GM19467 (cell line): ENCODE data around the gene SIGLEC9.

Source experiments
- ATAC-seq: cut with Tn5 transposase; IDR thresholded peaks from one replicate; pipeline ENCODE4 v1.9.1; 2021; ENCODE audit warnings: mild to moderate bottlenecking, moderate library complexity; ENCODE audit not compliant: unreplicated experiment

Gene SIGLEC9

DNA sequence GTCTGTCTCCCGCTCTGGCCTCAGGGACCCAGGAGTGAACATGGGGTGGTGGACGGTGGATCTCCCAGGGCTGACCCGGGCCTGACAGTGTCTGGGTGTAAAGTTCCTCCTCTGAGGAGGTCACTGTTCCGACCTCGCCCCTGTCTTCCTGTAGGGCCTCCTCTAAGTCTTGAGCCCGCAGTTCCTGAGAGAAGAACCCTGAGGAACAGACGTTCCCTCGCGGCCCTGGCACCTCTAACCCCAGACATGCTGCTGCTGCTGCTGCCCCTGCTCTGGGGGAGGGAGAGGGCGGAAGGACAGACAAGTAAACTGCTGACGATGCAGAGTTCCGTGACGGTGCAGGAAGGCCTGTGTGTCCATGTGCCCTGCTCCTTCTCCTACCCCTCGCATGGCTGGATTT, at the start of gene SIGLEC9:
Gene SIGLEC9, plus strand, starts transcription at position 178 of the 400 bp plus-strand sequence. Its CDS starts 69 bp downstream, at position 247.
- no peak for ATAC-seq

DNA sequence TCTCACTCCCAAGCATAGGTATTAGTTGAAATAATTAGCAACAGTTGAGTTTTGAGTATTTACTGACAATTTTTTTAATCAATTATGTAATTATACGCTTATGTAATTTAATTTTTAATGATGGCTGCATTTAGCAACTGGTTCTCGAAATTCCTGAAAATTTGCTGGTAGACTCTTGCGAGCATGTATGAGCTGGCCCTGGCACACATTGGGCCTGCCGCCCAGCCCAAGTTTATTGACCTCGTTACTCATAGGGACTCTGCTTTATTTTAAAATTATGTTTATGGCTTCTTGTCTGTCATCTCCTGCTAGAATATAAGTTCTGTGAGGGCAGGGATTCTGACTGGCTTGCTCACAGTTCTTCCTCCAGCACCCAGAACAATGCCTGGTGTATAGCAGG, 48.7 kb upstream of the SIGLEC9 start:
- no peak for ATAC-seq

DNA sequence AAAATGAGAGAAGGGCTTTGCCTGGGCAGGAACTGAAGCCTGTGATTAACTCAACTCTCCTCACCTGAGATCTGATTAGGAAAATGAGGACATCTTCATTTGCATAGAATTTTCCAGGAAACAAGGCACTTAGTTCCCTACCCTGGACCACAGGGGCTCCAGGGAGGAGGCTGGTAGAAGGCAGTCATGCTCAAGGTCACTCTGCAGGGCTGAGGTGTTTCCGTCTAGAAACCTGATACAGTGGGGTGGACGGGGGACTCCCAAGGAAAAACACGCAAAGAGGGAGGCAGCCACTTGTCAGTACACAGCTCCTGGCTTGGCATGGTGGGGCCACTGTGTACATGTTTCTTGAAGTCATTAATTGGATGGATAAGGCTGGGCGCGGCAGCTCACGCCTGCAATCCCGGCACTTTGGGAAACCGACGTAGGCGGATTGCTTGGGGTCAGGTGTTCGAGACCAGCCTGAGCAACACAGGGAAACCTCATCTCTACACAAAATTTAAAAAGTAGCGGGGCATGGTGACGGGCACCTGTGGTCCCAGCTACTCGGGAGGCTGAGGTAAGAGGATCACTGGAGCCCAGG, 48.0 kb upstream of the SIGLEC9 start:
- no peak for ATAC-seq

DNA sequence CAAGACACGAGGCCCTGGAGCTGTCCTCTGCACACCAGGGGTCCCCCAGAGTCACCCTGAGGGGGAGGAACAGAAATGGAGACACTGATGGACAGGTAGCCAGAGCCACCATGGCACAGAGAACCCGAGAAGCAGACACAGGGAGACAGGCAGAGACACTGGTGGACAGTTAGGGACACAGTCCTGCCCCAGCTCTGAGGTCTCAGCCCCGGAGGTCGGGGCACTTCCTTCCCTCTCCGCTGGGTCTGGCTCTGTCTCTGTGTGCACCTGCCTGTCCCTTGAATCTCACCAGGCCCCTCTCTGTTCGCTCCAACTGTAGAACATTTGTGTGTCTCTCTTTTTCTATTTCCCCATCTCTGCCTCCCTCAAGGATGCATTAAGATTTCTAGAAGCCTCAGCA, 46.6 kb upstream of the SIGLEC9 start:
- no peak for ATAC-seq

DNA sequence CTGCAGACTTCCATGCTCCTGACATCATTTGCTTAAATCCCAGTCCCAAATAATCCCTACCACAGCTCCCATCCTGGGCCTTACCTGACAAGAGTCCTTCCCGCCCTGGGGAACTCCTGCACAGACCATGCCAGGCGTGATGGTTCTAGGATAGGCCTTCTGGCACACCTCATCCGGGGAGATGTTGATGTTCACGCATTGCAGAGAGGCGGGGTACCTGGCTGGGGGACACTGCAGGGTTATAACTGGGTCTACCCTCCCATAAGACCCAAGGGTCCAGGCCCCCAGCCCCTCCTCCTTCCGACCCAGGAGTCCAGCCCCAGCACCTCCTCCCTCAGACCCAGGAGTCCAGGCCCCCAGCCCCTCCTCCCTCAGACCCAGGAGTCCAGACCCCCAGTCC, 46.0 kb upstream of the SIGLEC9 start:
- ATAC-seq = no peak

DNA sequence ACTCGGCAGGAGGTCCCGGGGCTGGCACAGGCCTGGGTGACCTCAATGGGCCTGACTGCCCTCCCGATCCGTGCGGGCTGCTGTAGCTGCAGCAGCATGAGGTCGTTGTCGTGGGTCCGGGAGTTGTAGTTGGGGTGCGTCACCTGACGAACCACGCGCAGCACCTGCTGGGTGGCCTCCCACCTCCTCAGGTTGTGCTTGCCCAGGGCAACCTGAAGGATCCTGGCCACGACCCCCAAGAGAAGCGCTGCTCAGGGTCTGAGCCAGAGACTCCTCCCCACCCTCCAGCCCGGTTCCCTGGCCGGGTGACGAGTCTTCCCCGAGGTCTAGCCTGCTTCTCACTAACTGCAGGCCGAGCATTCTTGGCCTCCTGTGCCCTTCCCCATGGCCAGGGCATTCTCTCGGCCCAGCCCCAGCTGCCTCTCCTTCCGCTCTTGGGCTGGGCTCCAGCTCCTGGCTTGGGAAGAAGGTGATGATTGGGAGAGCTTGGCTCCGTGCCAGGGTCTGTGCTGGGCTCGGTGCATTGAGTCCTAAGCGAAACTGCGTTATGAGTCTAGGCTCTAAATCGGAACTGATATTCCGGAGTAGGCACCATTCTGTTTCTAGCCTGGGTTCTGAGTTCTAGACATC, 45.1 kb upstream of the SIGLEC9 start:
- ATAC-seq = no peak

DNA sequence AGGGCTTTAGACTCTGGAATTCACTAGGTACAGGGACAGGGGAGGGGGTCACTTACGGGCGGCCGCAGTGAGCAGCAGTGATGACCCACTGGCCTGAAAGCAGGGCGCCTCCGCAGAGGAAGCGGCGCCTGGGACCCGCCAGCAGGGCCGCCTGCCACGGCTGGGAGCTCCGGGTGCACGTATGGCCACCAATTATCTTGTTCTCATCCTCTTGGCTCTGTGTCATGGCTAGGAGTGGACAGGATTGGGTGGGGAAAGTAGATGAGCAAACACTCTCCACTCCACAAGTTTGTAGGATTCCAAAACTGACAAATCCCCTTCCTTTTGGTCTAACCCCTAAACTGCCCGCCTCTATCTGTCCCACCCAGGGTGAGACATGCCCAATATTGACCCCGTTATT, 43.2 kb upstream of the SIGLEC9 start:
- ATAC-seq = no peak

DNA sequence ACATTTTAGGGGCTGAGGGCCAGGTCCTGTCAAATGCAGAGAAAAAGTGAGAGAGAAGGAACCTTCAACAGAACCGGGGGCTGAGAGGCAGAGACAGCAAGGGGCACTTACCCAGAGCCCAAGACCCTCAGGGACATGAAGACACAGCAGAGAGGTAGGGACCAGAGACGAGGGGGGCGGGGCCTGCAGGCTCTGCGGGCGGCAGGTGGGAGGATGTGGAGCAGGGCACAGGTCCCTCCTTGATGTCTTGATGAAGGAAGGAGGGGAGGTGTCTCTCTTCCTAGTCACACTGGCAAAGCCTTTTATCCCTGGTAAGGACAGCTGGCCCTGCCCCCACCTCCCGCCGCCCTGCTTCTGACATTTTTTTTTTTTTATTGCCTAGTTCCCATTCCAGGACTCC, 42.1 kb upstream of the SIGLEC9 start, which contains the start of gene KLK14:
Gene KLK14, minus strand, starts transcription at position 277 of the 400 bp plus-strand sequence. Its CDS starts 273 bp downstream, at position 4.
- ATAC-seq = no peak

DNA sequence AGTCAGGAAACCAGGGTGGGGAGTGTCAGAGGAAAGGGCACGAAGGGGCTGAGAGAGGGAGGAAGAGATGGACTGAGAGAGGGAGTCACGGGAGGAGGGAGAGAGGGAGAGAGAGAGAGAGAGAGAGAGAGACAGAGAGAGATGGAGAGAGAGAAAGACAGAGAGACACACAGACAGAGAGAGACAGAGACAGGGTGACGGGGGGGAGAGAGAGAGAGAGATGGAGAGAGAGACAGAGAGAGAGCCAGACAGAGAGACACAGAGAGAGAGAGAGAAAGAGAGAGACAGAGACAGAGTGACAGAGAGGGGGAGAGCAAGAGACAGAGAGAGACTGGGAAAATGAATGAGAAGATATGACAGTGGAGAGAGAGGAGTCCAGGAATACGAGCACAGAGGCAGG, 41.5 kb upstream of the SIGLEC9 start:
- ATAC-seq = no peak

DNA sequence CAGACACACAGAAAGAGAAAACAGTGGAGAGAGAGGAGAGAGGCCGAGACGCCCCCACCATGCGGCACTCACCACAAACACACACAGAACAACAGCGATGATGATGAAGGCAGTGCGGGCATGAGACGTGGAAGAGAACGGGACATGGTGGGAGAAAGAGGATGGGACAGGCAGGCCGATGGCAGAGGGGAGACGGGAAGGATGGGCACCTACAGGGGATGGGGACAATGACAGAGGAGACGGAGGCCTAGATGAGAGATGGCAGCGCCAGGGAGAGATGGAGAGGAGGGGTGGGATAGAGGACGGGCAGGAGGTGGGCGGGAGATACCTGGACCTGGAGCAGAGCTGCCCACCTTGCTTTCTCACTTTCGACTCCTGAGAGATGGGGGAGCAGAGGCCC, 40.9 kb upstream of the SIGLEC9 start:
- ATAC-seq = no peak

DNA sequence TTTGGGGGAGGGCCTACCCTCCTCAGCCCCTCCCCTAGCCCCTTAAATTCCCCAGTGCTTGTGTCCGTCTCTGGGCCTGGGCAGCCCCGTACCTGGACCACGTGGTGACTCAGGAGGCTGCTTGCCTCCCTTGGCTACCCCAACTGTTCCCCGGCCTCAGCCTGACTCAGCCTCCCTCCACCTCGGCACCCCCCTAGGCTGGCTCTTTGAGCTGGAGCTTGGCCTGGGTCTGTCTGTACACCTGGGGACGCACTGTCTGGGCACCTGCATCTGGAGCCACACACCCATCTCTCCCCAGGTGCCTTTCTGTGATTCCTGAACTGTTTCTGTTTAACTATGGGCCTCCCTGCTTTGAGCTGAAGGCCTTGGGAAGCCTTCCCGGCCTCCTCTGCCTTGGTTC, 40.2 kb upstream of the SIGLEC9 start:
- ATAC-seq = no peak

DNA sequence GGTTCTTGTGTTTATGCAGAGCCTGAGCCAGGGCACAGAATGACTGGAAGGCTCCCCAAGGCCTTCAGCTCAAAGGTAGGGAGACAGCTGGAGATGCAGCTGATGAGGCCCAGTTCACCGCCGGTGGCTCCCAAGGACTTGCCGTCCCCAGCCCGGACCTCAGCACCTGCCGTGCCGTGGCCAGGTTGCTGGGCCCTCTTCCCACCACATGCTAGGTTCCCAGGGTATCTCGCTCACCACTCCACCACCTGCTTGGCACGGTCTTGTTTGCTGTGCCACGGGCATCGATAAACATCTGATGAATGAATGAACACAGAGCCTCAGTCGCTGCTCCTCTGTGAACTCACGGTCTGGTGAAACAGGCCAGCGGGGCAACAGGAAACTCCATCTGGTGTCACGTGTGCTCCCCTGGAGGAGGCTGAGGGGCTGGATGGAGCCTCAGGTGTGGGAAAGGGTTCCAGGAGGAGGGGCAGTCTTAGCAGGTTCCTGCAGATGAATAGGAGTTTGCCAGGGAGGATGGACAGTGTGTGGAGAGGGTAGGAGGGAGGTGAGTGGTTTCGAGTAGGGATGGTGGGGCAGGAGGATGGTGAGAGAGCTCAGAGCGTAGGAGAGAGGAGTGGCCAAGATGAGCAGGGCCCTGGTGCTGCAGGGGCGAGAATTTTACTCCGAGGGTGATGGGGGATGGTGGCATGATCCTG, 38.4 kb upstream of the SIGLEC9 start:
- ATAC-seq = no peak

DNA sequence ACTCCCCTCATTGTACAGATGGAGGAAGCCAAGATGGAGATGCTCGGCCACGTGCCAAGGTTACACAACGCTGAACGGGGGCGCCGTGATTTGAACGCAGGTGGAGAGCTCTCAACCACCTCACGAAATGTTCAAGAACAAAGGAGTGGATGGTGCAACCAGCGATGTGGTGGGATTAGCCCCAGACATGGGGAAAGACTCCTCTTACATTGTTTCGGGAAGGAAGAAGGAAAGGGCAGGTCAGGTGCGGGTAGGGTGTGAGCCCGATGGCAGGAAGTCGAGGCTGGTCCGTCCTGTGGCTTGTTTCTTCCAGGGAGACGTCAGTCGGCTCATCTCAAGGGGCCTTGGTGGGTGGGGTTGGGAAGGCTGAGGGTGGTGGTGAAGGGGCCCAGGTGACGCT, 34.9 kb upstream of the SIGLEC9 start:
- ATAC-seq = no peak

DNA sequence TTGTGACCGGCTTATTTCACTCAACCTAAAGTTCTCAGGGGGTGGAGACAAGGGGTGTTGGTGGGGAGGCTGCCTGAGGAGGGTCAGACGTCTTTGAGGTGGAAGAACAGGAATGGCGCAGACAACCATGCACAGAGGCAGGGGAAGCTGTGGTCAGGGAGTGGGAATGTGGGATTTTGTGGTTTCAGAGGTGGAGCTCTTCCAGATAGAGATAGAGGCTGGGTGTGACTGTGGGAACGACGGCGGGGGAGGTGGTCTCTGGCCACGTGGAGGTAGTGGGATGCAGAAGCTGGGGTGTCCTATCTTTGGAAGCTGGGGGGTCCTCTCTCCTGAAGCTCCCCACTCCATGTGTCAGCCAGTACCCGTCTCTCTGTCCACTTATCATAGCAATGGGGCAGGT, 34.2 kb upstream of the SIGLEC9 start:
- ATAC-seq = no peak

DNA sequence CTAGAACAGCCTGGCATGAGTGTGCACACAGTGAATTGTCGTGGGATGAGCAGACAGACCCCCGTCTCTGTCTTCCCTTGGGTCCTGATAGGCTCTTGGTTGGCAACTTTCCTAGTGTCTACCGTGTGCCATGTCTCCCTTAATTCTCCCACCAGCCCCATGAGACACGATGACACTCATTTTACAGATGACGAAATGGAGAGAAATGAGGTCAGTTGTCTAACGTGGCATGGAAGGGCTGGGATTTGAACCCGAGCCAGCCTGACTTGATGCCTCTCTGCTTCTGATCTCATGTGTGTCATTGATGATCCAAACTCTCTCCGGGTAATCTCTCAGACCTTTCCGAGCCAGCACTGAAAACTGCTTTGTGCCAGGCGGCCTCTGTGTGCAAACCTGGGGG, 33.6 kb upstream of the SIGLEC9 start:
- no peak for ATAC-seq

DNA sequence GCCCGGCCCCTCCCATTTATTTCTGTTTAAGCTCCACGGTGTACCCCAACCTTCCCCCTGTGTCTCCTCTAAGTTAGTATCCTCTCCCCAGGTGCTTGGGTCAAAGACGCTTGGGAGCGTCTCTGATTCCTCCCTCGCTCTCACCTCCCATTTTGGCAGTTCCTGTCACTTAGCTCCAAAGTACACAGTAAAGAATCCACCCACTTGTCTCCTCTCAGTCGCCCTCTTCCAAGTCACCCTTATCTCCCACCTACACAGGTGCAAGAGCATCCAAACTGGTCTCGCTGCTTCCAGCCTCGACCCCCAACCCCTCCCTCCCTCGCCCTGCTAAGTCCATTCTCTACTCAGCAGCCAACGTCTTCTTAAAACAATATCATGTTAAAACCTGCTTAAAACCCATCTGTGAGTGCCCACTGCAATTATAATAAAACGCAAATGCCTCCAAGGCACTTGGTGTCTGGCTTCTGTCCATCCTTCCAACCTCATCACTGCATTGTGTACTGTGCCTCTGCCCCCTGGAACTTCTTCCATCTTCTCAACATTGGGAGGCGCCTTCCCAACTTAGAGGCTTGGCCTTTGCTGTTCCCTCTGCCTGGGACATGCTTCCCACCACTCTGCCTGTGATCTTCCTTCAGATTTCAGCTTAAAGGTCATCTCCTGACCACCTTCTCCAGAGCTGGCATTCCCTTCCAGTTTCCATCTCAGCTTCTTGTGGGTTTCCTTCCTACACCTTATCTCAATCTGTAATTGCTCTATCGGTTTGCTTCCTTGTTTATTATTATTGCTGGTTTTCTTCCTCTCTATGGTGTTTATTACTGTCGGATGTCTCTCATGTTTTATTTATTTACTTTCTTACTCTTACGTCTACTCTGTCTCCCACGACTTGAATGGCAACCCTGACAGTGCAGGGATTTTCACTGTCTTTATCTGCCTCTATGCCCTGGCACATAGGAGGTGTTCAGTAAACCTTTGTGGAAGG, 32.5 kb upstream of the SIGLEC9 start:
- ATAC-seq = no peak

DNA sequence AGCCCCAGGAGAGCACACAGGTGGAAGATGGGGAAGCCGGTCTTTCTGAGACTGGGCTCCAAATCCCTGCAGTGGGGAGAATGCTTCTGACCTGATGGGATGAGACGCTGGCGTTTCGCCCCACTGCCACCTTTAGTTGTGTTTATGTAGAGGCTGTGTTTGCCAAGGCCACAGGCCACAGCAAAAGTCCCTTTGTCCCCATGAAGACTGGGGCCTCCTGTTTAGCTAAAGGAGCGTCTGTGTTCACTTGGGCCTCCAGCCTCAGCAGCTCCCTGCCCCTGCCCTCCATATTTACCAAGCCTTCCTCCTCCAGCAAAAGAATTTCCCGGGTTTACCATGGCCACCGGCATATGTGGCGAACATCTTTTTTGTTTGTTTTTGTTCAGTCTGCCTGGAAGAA, 31.6 kb upstream of the SIGLEC9 start:
- no peak for ATAC-seq

DNA sequence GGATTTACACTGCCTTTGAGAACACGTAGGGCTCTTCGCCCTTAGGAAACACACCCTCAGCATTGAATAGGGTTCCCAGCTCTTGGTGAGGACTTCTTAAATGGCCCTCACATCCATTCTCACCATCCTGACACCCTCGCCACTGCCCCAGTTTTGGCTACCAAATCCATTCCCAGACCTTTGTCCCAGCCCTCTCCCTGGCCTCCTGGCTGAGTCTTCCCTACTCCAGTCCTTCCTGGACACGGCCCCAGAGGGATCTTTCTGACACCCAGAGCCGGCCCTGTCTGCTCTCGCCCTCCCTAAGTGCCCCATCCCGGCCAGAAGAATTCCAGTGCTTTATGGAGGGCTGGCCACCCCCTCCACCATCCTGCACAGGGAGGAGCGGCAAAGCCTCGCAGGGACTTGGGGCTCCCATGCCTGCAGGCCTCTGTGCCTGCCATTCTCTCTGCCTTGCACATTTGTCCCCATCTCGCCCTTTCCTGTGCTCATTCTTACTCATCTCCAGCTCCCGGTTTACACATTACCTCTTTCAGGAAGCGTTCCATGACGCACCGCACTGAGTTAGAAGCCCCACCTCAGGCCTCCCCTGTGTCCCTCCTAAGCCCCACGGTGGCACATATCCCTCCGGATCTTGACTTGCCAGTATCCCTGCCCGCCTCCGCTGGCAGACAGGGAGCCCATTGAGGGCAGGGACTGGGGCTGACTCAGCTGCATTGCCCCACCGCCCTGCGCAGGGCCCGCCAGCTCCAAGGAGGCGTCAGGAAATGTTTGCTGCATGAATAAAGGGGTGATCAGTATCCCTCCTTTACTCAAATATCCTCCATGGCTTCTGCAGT, 31.0 kb upstream of the SIGLEC9 start:
- ATAC-seq = no peak

DNA sequence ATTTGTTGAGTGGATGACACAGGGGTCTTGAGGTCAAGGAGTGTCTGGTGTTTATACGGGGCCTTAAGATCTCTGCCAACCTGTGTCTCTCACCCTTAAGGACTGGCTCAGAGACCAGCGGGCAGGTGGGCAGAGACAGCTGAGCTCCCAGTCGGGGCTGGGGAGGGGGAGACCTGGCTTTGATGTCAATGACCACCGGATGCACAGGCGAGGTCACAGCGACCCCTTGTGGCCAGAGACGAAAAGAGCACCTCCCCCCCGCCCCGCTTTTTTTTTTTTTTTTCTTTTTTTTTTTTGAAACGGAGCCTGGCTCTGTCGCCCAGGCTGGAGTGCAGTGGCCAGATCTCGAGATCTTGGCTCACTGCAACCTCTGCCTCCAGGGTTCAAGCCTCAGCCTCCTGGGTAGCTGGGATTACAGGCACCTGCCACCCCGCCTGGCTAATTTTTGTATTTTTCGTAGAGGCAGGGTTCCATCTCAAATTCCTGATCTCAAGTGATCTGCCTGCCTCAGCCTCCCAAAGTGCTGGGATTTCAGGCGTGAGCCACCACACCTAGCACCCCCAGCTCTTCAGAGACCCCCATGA, 29.9 kb upstream of the SIGLEC9 start:
- ATAC-seq = no peak
